Neural progenitor cell (in vitro differentiated cells): ENCODE results near the gene SNX15. TPM values are rescaled to one million over a fixed set of nuclear protein-coding genes. Genes with fewer than 3 reads are reported as not detected.

Experiments
- DNase-seq: peaks from one replicate; pipeline ENCODE4 v3.0.0-alpha.2; 2016; ENCODE audit warnings: low spot score
- H2AFZ ChIP-seq: fragments of 200-600 bp; sonication (generic); replicated peaks from 2 replicates; pipeline ENCODE4 v1.6.1; 2016; ENCODE audit warnings: antibody characterized with exemption
- H3F3A ChIP-seq: fragments of 200-600 bp; sonication (generic); 2 replicates; pipeline ENCODE4 v1.6.1; 2016; ENCODE audit warnings: antibody characterized with exemption, low read depth
- H3K27ac ChIP-seq: fragments of 200-600 bp; sonication (generic); 2 replicates; pipeline ENCODE4 v1.5.1; 2016; ENCODE audit warnings: mild to moderate bottlenecking
- H3K27me3 ChIP-seq: fragments of 200-600 bp; sonication (generic); 2 replicates; pipeline ENCODE4 v1.6.1; 2016; ENCODE audit warnings: mild to moderate bottlenecking, moderate library complexity
- H3K36me3 ChIP-seq: fragments of 200-600 bp; sonication (generic); 2 replicates; pipeline ENCODE4 v1.5.1; 2016
- H3K4me1 ChIP-seq: fragments of 200-600 bp; sonication (generic); 2 replicates; pipeline ENCODE4 v1.6.1; 2016; ENCODE audit warnings: mixed run types
- H3K4me2 ChIP-seq: fragments of 200-600 bp; sonication (generic); 2 replicates; pipeline ENCODE4 v1.6.1; 2016
- H3K4me3 ChIP-seq: fragments of 200-600 bp; sonication (generic); 2 replicates; pipeline ENCODE4 v1.5.1; 2016
- H3K79me2 ChIP-seq: fragments of 200-600 bp; sonication (generic); 2 replicates; pipeline ENCODE4 v1.6.1; 2016; ENCODE audit warnings: low read depth
- H3K9ac ChIP-seq: fragments of 200-600 bp; sonication (generic); 2 replicates; pipeline ENCODE4 v1.6.1; 2016
- H3K9me3 ChIP-seq: fragments of 200-600 bp; sonication (generic); 2 replicates; pipeline ENCODE4 v1.5.1; 2016; ENCODE audit warnings: low read depth
- H4K20me1 ChIP-seq: fragments of 200-600 bp; sonication (generic); 2 replicates; pipeline ENCODE4 v1.6.1; 2016; ENCODE audit warnings: low read depth
- H3K27ac Mint-ChIP-seq: 3 replicates; pipeline ENCODE4 v1.8.0; 2021; ENCODE audit warnings: mixed read lengths
- H3K27me3 Mint-ChIP-seq: 2 replicates; pipeline ENCODE4 v1.8.0; 2022; ENCODE audit warnings: low read depth, mild to moderate bottlenecking, inconsistent platforms, moderate library complexity, mixed read lengths; ENCODE audit not compliant: insufficient read depth
- H3K36me3 Mint-ChIP-seq: 3 replicates; pipeline ENCODE4 v1.8.0; 2021; ENCODE audit warnings: mixed read lengths
- H3K4me1 Mint-ChIP-seq: 3 replicates; pipeline ENCODE4 v1.8.0; 2021; ENCODE audit warnings: mixed read lengths
- H3K4me3 Mint-ChIP-seq: 3 replicates; pipeline ENCODE4 v1.8.0; 2021; ENCODE audit warnings: mild to moderate bottlenecking, moderate library complexity, mixed read lengths
- H3K9me3 Mint-ChIP-seq: 3 replicates; pipeline ENCODE4 v1.8.0; 2020; ENCODE audit warnings: mixed read lengths
- CTCF ChIP-seq: fragments of 200-600 bp; sonication (generic); IDR thresholded peaks from 2 replicates; pipeline ENCODE4 v1.5.1; 2017; ENCODE audit warnings: antibody characterized with exemption, mild to moderate bottlenecking
- EZH2 ChIP-seq: fragments of 200-600 bp; sonication (generic); IDR thresholded peaks from 2 replicates; pipeline ENCODE4 v1.6.1; 2017; ENCODE audit warnings: antibody characterized with exemption, mild to moderate bottlenecking, moderate library complexity
- EZH2phosphoT487 ChIP-seq: fragments of 200-600 bp; sonication (generic); IDR thresholded peaks from 2 replicates; pipeline ENCODE4 v1.6.1; 2017; ENCODE audit warnings: antibody characterized with exemption
- total RNA-seq: library from RNA; depleted of rRNA; stranded (reverse); fragments of >200 nt; gene quantifications from 2 replicates; pipeline ENCODE4 v1.2.3, GENCODE V29; 2015; ENCODE audit warnings: low replicate concordance

Gene SNX15
- total RNA-seq, 1 donor from 2014 or later = 10.7 TPM

GRCh38 chr11:65045061-65045460 is 17.8 kb downstream of the SNX15 start:
- H3F3A ChIP-seq = peaks cover 6% of the 10 kb centered on the region
- peaks cover 9% of the 10 kb centered on the region for H3K4me1 Mint-ChIP-seq
- no peak overlapping the region for H2AFZ ChIP-seq
- peaks cover 17% of the 10 kb centered on the region for H4K20me1 ChIP-seq
- no peak overlapping the region for H3K4me3 Mint-ChIP-seq
- H3K27me3 ChIP-seq = no peaks in the 10 kb centered on the region
- H3K36me3 ChIP-seq = no peaks in the 10 kb centered on the region
- peaks cover 15% of the 10 kb centered on the region for H3K79me2 ChIP-seq
- no peak overlapping the region for H3K27ac ChIP-seq
- no peak overlapping the region for H3K27ac Mint-ChIP-seq
- H3K9me3 ChIP-seq = no peaks in the 10 kb centered on the region
- peaks cover 14% of the 10 kb centered on the region for H3K27me3 Mint-ChIP-seq
- peaks cover 7% of the 10 kb centered on the region for H3K36me3 Mint-ChIP-seq
- H3K9me3 Mint-ChIP-seq = no peaks in the 10 kb centered on the region
- H3K4me2 ChIP-seq = no peak overlapping the region
- no peak for DNase-seq
- H3K4me1 ChIP-seq = no peaks in the 10 kb centered on the region
- no peak overlapping the region for H3K4me3 ChIP-seq
- H3K9ac ChIP-seq = no peak overlapping the region
- TF ChIP-seq EZH2 (no peak), EZH2phosphoT487 (no peak), CTCF (no peak)

- Mint-ChIP-seq H3K9me3 (no peaks in the 10 kb centered on the region), H3K36me3 (peaks cover 7% of the 10 kb centered on the region), H3K4me3 (no peak overlapping the region), H3K27me3 (peaks cover 12% of the 10 kb centered on the region), H3K4me1 (peaks cover 6% of the 10 kb centered on the region), H3K27ac (no peak overlapping the region)
- no peak overlapping the region for H3K9ac ChIP-seq
- H3K4me1 ChIP-seq = no peaks in the 10 kb centered on the region
- no peaks in the 10 kb centered on the region for H3F3A ChIP-seq
- no peaks in the 10 kb centered on the region for H3K27me3 ChIP-seq
- H3K9me3 ChIP-seq = no peaks in the 10 kb centered on the region
- H3K27ac ChIP-seq = no peak overlapping the region
- TF ChIP-seq EZH2phosphoT487 = no peak
- TF ChIP-seq EZH2 = no peak
- no peak for TF ChIP-seq CTCF
- peaks cover 15% of the 10 kb centered on the region for H3K79me2 ChIP-seq
- H2AFZ ChIP-seq = no peak overlapping the region
- H3K4me3 ChIP-seq = no peak overlapping the region
- peaks cover 17% of the 10 kb centered on the region for H4K20me1 ChIP-seq
- no peaks in the 10 kb centered on the region for H3K36me3 ChIP-seq
- no peak overlapping the region for H3K4me2 ChIP-seq
- no peak for DNase-seq
Measured at GRCh38 chr11:65045728-65046127, 18.5 kb downstream of the SNX15 start.

- Mint-ChIP-seq H3K4me1 (no peaks in the 10 kb centered on the region), H3K36me3 (peaks cover 7% of the 10 kb centered on the region), H3K4me3 (no peak overlapping the region), H3K27ac (no peak overlapping the region), H3K27me3 (peaks cover 12% of the 10 kb centered on the region), H3K9me3 (no peaks in the 10 kb centered on the region)
- peaks cover 6% of the 10 kb centered on the region for H4K20me1 ChIP-seq
- H3K27me3 ChIP-seq = no peaks in the 10 kb centered on the region
- H3K4me3 ChIP-seq = no peak overlapping the region
- H3K79me2 ChIP-seq = peaks cover 2% of the 10 kb centered on the region
- H3K4me2 ChIP-seq = no peak overlapping the region
- H3K27ac ChIP-seq = no peak overlapping the region
- no peak overlapping the region for H2AFZ ChIP-seq
- H3K36me3 ChIP-seq = no peaks in the 10 kb centered on the region
- no peaks in the 10 kb centered on the region for H3K4me1 ChIP-seq
- no peak for TF ChIP-seq EZH2
- no peak for TF ChIP-seq EZH2phosphoT487
- no peak for TF ChIP-seq CTCF
- no peaks in the 10 kb centered on the region for H3K9me3 ChIP-seq
- H3F3A ChIP-seq = no peaks in the 10 kb centered on the region
- no peak overlapping the region for H3K9ac ChIP-seq
- DNase-seq = no peak
Measured at GRCh38 chr11:65047581-65048422, 20.6 kb downstream of the SNX15 start.
